ENCODE results near the gene NFE2L2. TPM values are rescaled to one million over a fixed set of nuclear protein-coding genes. Genes with fewer than 3 reads are reported as not detected.
A peak's percentile ranks its signal among the peaks of the same experiment; 100 is the strongest.

The NFE2L2 gene
- total RNA-seq, 1 donor: 127 TPM

GRCh38 chr2:177239932-177240630, 24.4 kb downstream of the NFE2L2 start:
- no peak for TF ChIP-seq CTCF (IDR thresholded peaks at IDR 0.05; ENCODE audit: insufficient read depth, low read length)
- peak; percentile 67 for DNase-seq (ENCODE audit: low read depth)
- H3K4me3 ChIP-seq (ENCODE audit: low read depth, low read length): peak overlapping the region; percentile 31

- H3K4me3 ChIP-seq (ENCODE audit: low read depth, low read length): no peak overlapping the region
- no peak for TF ChIP-seq CTCF (IDR thresholded peaks at IDR 0.05; ENCODE audit: insufficient read depth, low read length)
- no peak for DNase-seq (ENCODE audit: low read depth)
Observed at GRCh38 chr2:177239053-177239452, 25.5 kb downstream of the NFE2L2 start.

- no peak for TF ChIP-seq CTCF (IDR thresholded peaks at IDR 0.05; ENCODE audit: insufficient read depth, low read length)
- no peak for DNase-seq (ENCODE audit: low read depth)
- no peak overlapping the region for H3K4me3 ChIP-seq (ENCODE audit: low read depth, low read length)
Observed at GRCh38 chr2:177237932-177238331, 26.6 kb downstream of the NFE2L2 start.

- TF ChIP-seq CTCF (IDR thresholded peaks at IDR 0.05; ENCODE audit: insufficient read depth, low read length): no peak
- H3K4me3 ChIP-seq (ENCODE audit: low read depth, low read length): no peak overlapping the region
- no peak for DNase-seq (ENCODE audit: low read depth)
Observed at GRCh38 chr2:177235855-177236437, 28.6 kb downstream of the NFE2L2 start.

- no peak for TF ChIP-seq CTCF (IDR thresholded peaks at IDR 0.05; ENCODE audit: insufficient read depth, low read length)
- H3K4me3 ChIP-seq (ENCODE audit: low read depth, low read length): no peak overlapping the region
- DNase-seq (ENCODE audit: low read depth): no peak
Observed at GRCh38 chr2:177234267-177234666, 30.3 kb downstream of the NFE2L2 start.

GRCh38 chr2:177232098-177232704, 32.3 kb downstream of the NFE2L2 start:
- TF ChIP-seq CTCF (IDR thresholded peaks at IDR 0.05; ENCODE audit: insufficient read depth, low read length): no peak
- H3K4me3 ChIP-seq (ENCODE audit: low read depth, low read length): no peak overlapping the region
- DNase-seq (ENCODE audit: low read depth): no peak
